ENCODE measurements around the gene VRK2. TPM values are rescaled to one million over a fixed set of nuclear protein-coding genes. Genes with fewer than 3 reads are reported as not detected.

VRK2 gene
- total RNA-seq, 2 experiments from 2014 or later = 17.2 to 22.7 TPM

GRCh38 chr2:58006952-58007284 is 39.7 kb upstream of the VRK2 start:
- Histone ChIP-seq H4K20me1 (ENCODE audit: insufficient read depth, low read length) (no peaks in the 10 kb centered on the region), H3K4me2 (ENCODE audit: low read length) (no peak overlapping the region), H3K4me1 (ENCODE audit: insufficient read depth, low read length, poor library complexity, severe bottlenecking) (no peaks in the 10 kb centered on the region), H3K27ac (ENCODE audit: low read depth, low read length, poor library complexity, severe bottlenecking) (no peak overlapping the region), H3K9me2 (ENCODE audit: insufficient read depth, low read length) (no peaks in the 10 kb centered on the region), H3K9me3 (ENCODE audit: low read length) (no peaks in the 10 kb centered on the region), H2AFZ (ENCODE audit: low read length) (no peak overlapping the region), H3K4me3 (ENCODE audit: low read depth, low read length, poor library complexity, severe bottlenecking) (no peak overlapping the region), H3K79me2 (ENCODE audit: insufficient read depth, low read depth, low read length) (no peaks in the 10 kb centered on the region), H3K36me3 (ENCODE audit: insufficient read depth, low read length) (no peaks in the 10 kb centered on the region)
- no peak for DNase-seq (ENCODE audit: low spot score)
- ChIA-PET CTCF (ENCODE audit: unreplicated experiment) (no interaction called here), POLR2A (no interaction called here)
- TF ChIP-seq EZH2phosphoT487 (IDR thresholded peaks at IDR 0.05; ENCODE audit: borderline replicate concordance, low read depth, low read length) (no peak), CTCF (conservative IDR thresholded peaks at IDR 0.05; ENCODE audit: low read length) (no peak)
- intact Hi-C loops (cut with micrococcal nuclease; ENCODE audit: unreplicated experiment) = no loop called here
- no TSS peak for BruUV-seq (replicated peaks)

DNA sequence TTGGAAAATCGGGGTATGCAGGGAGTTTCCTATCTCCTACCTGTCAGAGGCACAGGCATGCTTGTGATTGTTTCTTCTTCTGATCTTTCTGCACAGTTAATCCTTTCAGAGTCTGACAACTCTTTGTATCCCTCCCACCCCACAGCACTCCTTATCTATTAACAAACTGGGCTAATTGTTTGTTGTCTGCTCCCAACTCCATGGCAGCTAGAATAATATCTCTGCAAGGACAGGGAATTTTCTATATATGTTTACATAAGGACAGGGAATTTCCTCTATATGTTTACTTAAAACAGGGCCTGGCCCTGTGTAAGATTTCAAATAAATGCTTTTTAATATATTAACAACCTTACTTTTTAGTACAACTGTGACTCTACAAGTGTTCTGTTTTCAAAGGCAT is 36.0 kb upstream of the VRK2 start:
- no peak overlapping the region for H3K4me3 ChIP-seq (ENCODE audit: low read depth, low read length, poor library complexity, severe bottlenecking)
- no peak overlapping the region for H3K4me2 ChIP-seq (ENCODE audit: low read length)
- H3K27ac ChIP-seq (ENCODE audit: low read depth, low read length, poor library complexity, severe bottlenecking) = no peak overlapping the region
- no peak overlapping the region for H2AFZ ChIP-seq (ENCODE audit: low read length)
- H3K9me2 ChIP-seq (ENCODE audit: insufficient read depth, low read length) = no peaks in the 10 kb centered on the region
- TF ChIP-seq CTCF (conservative IDR thresholded peaks at IDR 0.05; ENCODE audit: low read length) (no peak), EZH2phosphoT487 (IDR thresholded peaks at IDR 0.05; ENCODE audit: borderline replicate concordance, low read depth, low read length) (no peak)
- CTCF ChIA-PET (ENCODE audit: unreplicated experiment) = interaction anchor here (0.5 kb wide), 1 partner anchor 33 kb away, joined by 3 read pairs; no protein-coding TSS in a partner anchor
- DNase-seq (ENCODE audit: low spot score) = no peak
- H4K20me1 ChIP-seq (ENCODE audit: insufficient read depth, low read length) = no peaks in the 10 kb centered on the region
- H3K9me3 ChIP-seq (ENCODE audit: low read length) = peaks cover under 1% of the 10 kb centered on the region; the same call in 1 of the 2 replicates
- H3K36me3 ChIP-seq (ENCODE audit: insufficient read depth, low read length) = no peaks in the 10 kb centered on the region
- H3K4me1 ChIP-seq (ENCODE audit: insufficient read depth, low read length, poor library complexity, severe bottlenecking) = no peaks in the 10 kb centered on the region
- H3K79me2 ChIP-seq (ENCODE audit: insufficient read depth, low read depth, low read length) = no peaks in the 10 kb centered on the region
- BruUV-seq (replicated peaks) = no TSS peak
- intact Hi-C loops (cut with micrococcal nuclease; ENCODE audit: unreplicated experiment) = no loop called here
- POLR2A ChIA-PET = interaction anchor here (1.2 kb wide), 1 partner anchor 22 kb away, joined by 3 read pairs; no protein-coding TSS in a partner anchor

- Histone ChIP-seq H3K27ac (ENCODE audit: low read depth, low read length, poor library complexity, severe bottlenecking) (no peak overlapping the region), H3K4me1 (ENCODE audit: insufficient read depth, low read length, poor library complexity, severe bottlenecking) (peaks cover 3% of the 10 kb centered on the region), H3K36me3 (ENCODE audit: insufficient read depth, low read length) (no peaks in the 10 kb centered on the region), H3K9me2 (ENCODE audit: insufficient read depth, low read length) (no peaks in the 10 kb centered on the region), H3K4me2 (ENCODE audit: low read length) (no peak overlapping the region), H4K20me1 (ENCODE audit: insufficient read depth, low read length) (no peaks in the 10 kb centered on the region), H3K9me3 (ENCODE audit: low read length) (peaks cover 5% of the 10 kb centered on the region; the same call in 1 of the 2 replicates), H3K4me3 (ENCODE audit: low read depth, low read length, poor library complexity, severe bottlenecking) (no peak overlapping the region), H3K79me2 (ENCODE audit: insufficient read depth, low read depth, low read length) (no peaks in the 10 kb centered on the region), H2AFZ (ENCODE audit: low read length) (no peak overlapping the region)
- DNase-seq (ENCODE audit: low spot score) = no peak
- intact Hi-C loops (cut with micrococcal nuclease; ENCODE audit: unreplicated experiment) = no loop called here
- TF ChIP-seq EZH2phosphoT487 (IDR thresholded peaks at IDR 0.05; ENCODE audit: borderline replicate concordance, low read depth, low read length) (no peak), CTCF (conservative IDR thresholded peaks at IDR 0.05; ENCODE audit: low read length) (no peak)
- BruUV-seq (replicated peaks) = no TSS peak
- POLR2A ChIA-PET = interaction anchor here (0.8 kb wide), 1 partner anchor 19 kb away, joined by 4 read pairs; no protein-coding TSS in a partner anchor
- CTCF ChIA-PET (ENCODE audit: unreplicated experiment) = no interaction called here
Measured at GRCh38 chr2:58019229-58019628, 27.4 kb upstream of the VRK2 start.

Data from OCI-LY7 (cell line).